Fibroblast of the aortic adventitia (primary cell): ENCODE data around the gene COL4A4. TPM values are rescaled to one million over a fixed set of nuclear protein-coding genes. Genes with fewer than 3 reads are reported as not detected.

ENCODE experiments used
- DNase-seq: peaks from one replicate; pipeline ENCODE4 v3.0.0-alpha.2; 2010; ENCODE audit warnings: low read depth
- H3K4me3 ChIP-seq: 2 replicates; pipeline ENCODE4 v1.5.1; 2011; ENCODE audit warnings: low read depth, mild to moderate bottlenecking, control low read depth, low read length, moderate library complexity
- total RNA-seq: library from RNA; depleted of rRNA; stranded (reverse); fragments of >200 nt; gene quantifications from 2 replicates; pipeline ENCODE4 v1.2.3, GENCODE V29; 2012; ENCODE audit warnings: low replicate concordance
- TF ChIP-seq, protein P1 (sequence below): IDR thresholded peaks from 2 replicates; pipeline ENCODE4 v1.5.1; 2011; ENCODE audit warnings: mild to moderate bottlenecking, low read length, control low read depth, inconsistent platforms; ENCODE audit not compliant: insufficient read depth

The COL4A4 gene
- total RNA-seq = 1.1 and 2.6 TPM in 2 replicates

GRCh38 chr2:227163998-227164762, at the start of gene COL4A4, which contains the start of gene COL4A3:
Gene COL4A4 (minus strand): TSS chr2:227164205. CDS start chr2:227147483, 16,722 bp downstream.
Gene COL4A3 (plus strand): TSS chr2:227164624. CDS start chr2:227164727, 103 bp downstream.
- H3K4me3 ChIP-seq = peak within 1 kb of the TSS; percentile 69
- peak; percentile 18 for DNase-seq
- TF ChIP-seq, protein P1, sequence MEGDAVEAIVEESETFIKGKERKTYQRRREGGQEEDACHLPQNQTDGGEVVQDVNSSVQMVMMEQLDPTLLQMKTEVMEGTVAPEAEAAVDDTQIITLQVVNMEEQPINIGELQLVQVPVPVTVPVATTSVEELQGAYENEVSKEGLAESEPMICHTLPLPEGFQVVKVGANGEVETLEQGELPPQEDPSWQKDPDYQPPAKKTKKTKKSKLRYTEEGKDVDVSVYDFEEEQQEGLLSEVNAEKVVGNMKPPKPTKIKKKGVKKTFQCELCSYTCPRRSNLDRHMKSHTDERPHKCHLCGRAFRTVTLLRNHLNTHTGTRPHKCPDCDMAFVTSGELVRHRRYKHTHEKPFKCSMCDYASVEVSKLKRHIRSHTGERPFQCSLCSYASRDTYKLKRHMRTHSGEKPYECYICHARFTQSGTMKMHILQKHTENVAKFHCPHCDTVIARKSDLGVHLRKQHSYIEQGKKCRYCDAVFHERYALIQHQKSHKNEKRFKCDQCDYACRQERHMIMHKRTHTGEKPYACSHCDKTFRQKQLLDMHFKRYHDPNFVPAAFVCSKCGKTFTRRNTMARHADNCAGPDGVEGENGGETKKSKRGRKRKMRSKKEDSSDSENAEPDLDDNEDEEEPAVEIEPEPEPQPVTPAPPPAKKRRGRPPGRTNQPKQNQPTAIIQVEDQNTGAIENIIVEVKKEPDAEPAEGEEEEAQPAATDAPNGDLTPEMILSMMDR = no peak

GRCh38 chr2:227207573-227207972, 43.6 kb upstream of the COL4A4 start:
- no peak overlapping the region for H3K4me3 ChIP-seq
- no peak for DNase-seq
- TF ChIP-seq, protein P1 = no peak

DNA sequence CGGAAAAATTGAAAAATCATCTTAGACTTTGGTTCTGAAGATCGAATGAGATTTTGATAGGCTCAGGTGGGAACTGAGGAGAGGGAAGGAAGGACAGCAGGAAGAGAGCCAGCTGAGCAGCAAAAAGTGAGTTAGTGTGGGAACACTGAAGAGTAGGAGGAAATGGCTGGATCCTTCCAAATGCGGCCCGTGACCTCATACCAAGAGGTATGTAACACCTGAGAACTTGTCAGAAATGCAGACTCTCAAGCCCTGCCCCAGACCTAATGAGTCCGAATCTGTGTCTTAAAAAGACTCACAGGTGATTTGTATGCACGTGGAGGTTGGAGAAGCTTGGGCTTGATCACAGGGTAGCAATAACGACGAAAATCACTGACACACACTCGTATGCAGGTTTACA, 42.4 kb upstream of the COL4A4 start:
- H3K4me3 ChIP-seq = no peak overlapping the region
- TF ChIP-seq, protein P1 = no peak
- DNase-seq = no peak

DNA sequence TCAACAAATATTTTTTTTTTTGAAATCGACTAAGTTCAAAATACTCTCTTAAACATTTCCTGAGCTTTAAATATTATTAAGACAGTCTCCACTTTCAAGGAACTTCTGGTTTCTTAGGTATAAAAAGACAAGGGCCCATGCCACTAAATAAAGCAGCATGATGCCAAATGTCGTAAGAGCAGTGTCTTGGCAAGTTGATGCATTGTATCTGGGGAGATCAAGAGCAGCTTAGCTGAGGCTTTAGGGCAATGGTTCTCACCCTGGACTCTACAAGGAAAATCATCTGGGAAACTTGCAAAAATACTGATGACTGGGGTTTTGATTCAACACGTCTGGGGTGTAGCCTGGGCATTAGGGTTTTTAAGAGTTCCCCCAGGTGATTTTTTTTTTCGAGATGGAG, 41.7 kb upstream of the COL4A4 start:
- DNase-seq = no peak
- TF ChIP-seq, protein P1 = no peak
- no peak overlapping the region for H3K4me3 ChIP-seq

GRCh38 chr2:227204452-227204851, 40.4 kb upstream of the COL4A4 start:
- TF ChIP-seq, protein P1 = no peak
- H3K4me3 ChIP-seq = no peak overlapping the region
- DNase-seq = no peak

GRCh38 chr2:227201771-227202170, 37.8 kb upstream of the COL4A4 start:
- TF ChIP-seq, protein P1 = no peak
- no peak for DNase-seq
- no peak overlapping the region for H3K4me3 ChIP-seq

DNA sequence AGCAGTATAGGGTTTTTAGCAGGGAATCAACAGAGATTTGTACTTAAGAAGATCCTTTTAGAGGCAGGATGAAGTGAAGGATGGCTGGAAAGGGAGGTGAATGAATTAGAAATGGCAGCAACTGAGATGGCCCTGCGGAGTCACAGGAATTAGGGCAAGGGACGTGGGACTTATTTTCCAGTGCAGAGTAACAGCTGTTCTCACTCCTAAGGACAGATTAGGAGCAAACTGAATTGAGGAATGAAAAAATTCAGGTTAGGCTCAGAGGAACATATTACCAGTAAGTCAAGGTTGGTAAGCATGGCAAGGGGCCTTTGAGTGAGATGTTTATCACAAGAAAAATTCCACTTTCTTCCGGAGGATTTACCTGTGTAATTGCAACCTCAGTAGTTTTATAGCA, 34.9 kb upstream of the COL4A4 start:
- no peak for DNase-seq
- H3K4me3 ChIP-seq = no peak overlapping the region
- TF ChIP-seq, protein P1 = no peak
